Right lobe of liver (tissue), 4 donors: ENCODE data around the gene VGLL3.

ENCODE experiments used
- POLR2A ChIP-seq: fragments of 450-650 bp; IDR thresholded peaks from one replicate; pipeline ENCODE4 v1.6.1; 2017; ENCODE audit warnings: antibody characterized with exemption, mild to moderate bottlenecking
- TF ChIP-seq, protein P1 (sequence below), 4 donors: fragments of 200-600 bp in 3 of 4; fragments of 450-650 bp in 1 of 4; IDR thresholded peaks; one replicate each; pipeline versions ENCODE4 v1.5.1 to v1.8.0; 2016 to 2022; ENCODE audit warnings: antibody characterized with exemption in 4 of 4, mild to moderate bottlenecking in 2 of 4
- donor health status: DM: no; HTN: no; CAD: no.
- donor health status: DM: no; HTN: no; CAD: no.
- donor health status: DM: no; HTN: yes; CAD: no.

DNA sequence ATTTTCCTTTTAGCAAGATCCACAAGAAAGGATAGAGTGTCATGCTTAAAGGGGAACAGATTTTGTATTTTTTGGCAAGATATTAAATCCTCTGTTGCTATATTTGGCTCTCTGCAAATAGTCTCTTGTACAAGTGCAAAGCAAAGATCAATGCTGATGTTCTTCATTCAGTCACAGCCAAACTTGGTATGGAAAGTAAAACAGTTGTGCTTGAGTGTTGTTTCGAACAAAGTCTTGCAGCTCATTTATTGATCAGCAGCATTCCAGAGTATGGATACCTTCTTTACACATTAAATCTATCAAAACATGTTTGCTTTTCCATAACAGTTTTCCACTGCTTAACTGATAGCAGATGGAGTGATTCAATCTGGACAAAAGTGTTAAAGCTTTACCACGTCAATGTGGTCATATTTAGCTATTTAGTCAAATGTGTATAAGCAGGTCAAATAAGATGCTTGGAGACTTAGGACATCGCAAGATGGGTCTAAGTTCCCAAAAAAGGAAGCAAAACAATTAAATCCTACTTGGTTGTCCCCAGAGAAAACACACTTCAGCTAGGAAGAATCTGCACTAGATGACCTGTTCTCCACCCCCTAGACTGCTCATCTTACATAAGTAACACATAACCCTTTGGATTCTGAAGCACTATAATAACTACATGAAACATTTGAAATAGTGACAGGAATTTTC lies 52.4 kb downstream of the VGLL3 start:
- TF ChIP-seq, protein P1, sequence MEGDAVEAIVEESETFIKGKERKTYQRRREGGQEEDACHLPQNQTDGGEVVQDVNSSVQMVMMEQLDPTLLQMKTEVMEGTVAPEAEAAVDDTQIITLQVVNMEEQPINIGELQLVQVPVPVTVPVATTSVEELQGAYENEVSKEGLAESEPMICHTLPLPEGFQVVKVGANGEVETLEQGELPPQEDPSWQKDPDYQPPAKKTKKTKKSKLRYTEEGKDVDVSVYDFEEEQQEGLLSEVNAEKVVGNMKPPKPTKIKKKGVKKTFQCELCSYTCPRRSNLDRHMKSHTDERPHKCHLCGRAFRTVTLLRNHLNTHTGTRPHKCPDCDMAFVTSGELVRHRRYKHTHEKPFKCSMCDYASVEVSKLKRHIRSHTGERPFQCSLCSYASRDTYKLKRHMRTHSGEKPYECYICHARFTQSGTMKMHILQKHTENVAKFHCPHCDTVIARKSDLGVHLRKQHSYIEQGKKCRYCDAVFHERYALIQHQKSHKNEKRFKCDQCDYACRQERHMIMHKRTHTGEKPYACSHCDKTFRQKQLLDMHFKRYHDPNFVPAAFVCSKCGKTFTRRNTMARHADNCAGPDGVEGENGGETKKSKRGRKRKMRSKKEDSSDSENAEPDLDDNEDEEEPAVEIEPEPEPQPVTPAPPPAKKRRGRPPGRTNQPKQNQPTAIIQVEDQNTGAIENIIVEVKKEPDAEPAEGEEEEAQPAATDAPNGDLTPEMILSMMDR (IDR thresholded peaks at IDR 0.05), result no peak
- no peak for TF ChIP-seq POLR2A
